IPS DF 6.9 (cell line): ENCODE measurements around the gene GUCY1A1.
"Not testable (repeated sequence)": the region's sequence is repeated elsewhere in the genome, so short reads cannot be mapped to it uniquely, and the experiment has no call there.

Experiments
- DNase-seq: peaks from one replicate; pipeline ENCODE4 v3.0.0-alpha.2; 2013; ENCODE audit warnings: low read depth, low spot score
- H3K27ac ChIP-seq: one replicate; pipeline ENCODE4 v1.5.1; 2013; ENCODE audit warnings: low read length, control low read depth
- H3K27me3 ChIP-seq: 2 replicates; pipeline ENCODE4 v1.6.1; 2013; ENCODE audit warnings: mild to moderate bottlenecking, low read length; ENCODE audit not compliant: control insufficient read depth, insufficient read depth
- H3K36me3 ChIP-seq: 2 replicates; pipeline ENCODE4 v1.6.1; 2013; ENCODE audit warnings: low read length; ENCODE audit not compliant: control insufficient read depth, insufficient read depth
- H3K4me1 ChIP-seq: 2 replicates; pipeline ENCODE4 v1.6.1; 2013; ENCODE audit warnings: low read length; ENCODE audit not compliant: control insufficient read depth, insufficient read depth
- H3K4me3 ChIP-seq: 2 replicates; pipeline ENCODE4 v1.5.1; 2013; ENCODE audit warnings: mild to moderate bottlenecking, low read length
- H3K9me3 ChIP-seq: 2 replicates; pipeline ENCODE4 v1.6.1; 2013; ENCODE audit warnings: low read length, inconsistent platforms; ENCODE audit not compliant: control insufficient read depth, insufficient read depth
- WGBS: extraction: QIAGEN DNeasy Blood & Tissue Kit; methylation state at CpG from one replicate; pipeline ENCODE4 v1.1.7; 2013; ENCODE audit warnings: mixed read lengths, missing lambda C conversion rate; ENCODE audit not compliant: insufficient read length, insufficient coverage; 5-methylcytosine and 5-hydroxymethylcytosine counted together

The GUCY1A1 gene

DNA sequence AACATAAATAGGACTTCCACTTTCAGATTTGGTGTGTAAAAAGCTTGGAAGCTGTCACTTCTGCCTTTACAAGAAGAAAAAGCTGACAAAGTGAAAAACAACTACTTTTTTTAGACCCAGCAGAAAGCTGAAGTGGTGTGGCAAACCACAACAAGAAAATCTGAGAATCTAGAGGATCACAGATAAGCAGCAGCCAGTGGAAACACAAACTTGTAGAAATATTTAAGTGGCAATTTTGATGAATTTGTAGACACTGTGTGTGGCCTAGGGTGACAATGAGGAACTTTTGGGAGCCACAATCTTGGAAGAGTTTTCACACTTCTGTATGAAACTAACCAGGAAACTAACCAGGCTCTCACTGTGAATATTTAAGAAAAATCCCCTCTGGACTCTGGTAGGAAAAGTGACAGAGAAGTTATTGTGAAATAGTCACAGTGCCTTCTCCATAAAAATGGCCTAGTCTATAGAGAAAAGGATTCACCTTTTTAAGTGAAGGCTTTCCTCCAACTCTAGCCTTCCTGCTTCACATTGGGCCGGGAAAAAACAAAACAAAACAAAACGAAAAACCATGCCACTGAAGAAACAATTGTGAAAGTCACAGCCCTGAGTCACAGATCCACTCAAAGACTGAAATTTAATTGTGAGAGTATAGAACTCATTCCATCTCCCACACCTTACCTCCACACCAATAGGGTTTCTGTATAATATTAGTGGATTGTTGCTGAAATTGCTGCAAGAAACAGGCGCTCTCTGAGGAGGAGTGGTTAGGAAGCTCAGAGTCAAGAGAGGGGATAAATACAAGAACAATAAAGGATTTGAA lies 26.7 kb upstream of the GUCY1A1 start:
- H3K27ac ChIP-seq = no peak overlapping the region
- no peaks in the 10 kb centered on the region for H3K9me3 ChIP-seq
- WGBS = no CpG with 5 or more reads among the region's 3 CpGs
- no peaks in the 10 kb centered on the region for H3K27me3 ChIP-seq
- H3K36me3 ChIP-seq = no peaks in the 10 kb centered on the region
- H3K4me1 ChIP-seq = no peaks in the 10 kb centered on the region
- no peak for DNase-seq
- H3K4me3 ChIP-seq = no peak overlapping the region

DNA sequence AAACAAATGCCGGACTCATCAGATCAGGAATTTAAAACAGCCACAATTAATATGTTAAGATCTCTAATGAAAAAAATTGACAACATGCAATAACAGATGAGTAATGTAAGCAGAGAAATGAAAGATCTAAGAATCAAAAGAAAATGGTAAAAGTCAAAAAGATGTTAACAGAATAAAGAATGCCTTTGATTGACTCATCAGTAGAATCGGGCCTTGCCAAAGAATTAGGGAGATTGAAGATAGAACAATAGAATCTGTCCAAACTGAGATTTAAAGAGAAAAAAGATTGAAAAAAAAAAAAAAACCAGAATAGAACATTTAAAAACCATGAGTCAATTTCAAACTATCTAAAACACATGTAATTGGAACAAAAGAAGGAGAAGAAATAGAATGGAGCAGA lies 25.9 kb upstream of the GUCY1A1 start:
- no peak overlapping the region for H3K27ac ChIP-seq
- no CpG with 5 or more reads among the region's 2 CpGs for WGBS

DNA sequence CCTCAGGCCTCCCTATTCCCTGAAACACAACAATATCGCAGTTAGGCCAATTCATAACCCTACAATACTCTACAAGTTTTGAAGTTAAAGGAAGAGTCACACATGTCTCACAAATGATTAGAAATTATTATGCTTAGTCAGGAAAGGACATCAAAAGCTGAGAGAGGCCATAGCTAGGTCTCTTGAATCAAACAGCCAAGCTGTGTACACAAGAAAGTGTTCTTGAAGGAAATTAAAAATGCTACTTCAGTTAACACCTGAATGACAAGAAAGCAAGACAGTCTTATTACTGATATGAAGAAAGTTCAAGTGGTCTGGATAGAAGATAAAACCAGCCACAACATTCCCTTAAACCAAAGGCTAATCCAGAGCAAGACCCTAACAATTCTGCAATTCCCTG lies 23.6 kb upstream of the GUCY1A1 start:
- no peaks in the 10 kb centered on the region for H3K4me1 ChIP-seq
- H3K27ac ChIP-seq = no peak overlapping the region
- H3K36me3 ChIP-seq = no peaks in the 10 kb centered on the region
- no peaks in the 10 kb centered on the region for H3K27me3 ChIP-seq
- H3K4me3 ChIP-seq = no peak overlapping the region
- H3K9me3 ChIP-seq = no peaks in the 10 kb centered on the region
- DNase-seq = no peak
- WGBS = no CpG with 5 or more reads among the region's 1 CpG

More for the DNA sequence above, 25.9 kb upstream of the GUCY1A1 start:
- Histone ChIP-seq H3K36me3 (no peaks in the 10 kb centered on the region), H3K9me3 (no peaks in the 10 kb centered on the region), H3K27me3 (no peaks in the 10 kb centered on the region), H3K4me3 (no peak overlapping the region), H3K4me1 (no peaks in the 10 kb centered on the region)
- no peak for DNase-seq

DNA sequence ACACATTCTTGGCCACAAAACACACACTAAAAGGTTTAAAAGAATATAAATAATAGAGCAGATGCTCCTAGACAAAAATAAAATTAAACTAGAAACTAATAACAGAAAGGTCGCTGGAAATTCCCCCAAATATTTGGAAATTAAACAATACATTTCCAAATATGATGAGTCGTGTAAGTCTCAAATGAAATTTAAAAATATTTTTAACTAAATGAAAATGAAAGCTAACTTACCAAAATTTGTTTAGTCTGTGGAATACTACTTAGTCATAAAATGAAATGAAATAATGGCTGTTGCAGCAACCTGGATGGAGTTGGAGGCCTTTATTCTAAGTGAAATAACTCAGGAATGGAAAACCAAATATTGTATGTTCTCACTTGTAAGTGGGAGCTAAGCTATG lies 20.6 kb upstream of the GUCY1A1 start:
- no peaks in the 10 kb centered on the region for H3K9me3 ChIP-seq
- no peaks in the 10 kb centered on the region for H3K4me1 ChIP-seq
- no CpG with 5 or more reads among the region's 2 CpGs for WGBS
- H3K36me3 ChIP-seq = no peaks in the 10 kb centered on the region
- no peak overlapping the region for H3K27ac ChIP-seq
- no peak overlapping the region for H3K4me3 ChIP-seq
- no peaks in the 10 kb centered on the region for H3K27me3 ChIP-seq
- DNase-seq = no peak

DNA sequence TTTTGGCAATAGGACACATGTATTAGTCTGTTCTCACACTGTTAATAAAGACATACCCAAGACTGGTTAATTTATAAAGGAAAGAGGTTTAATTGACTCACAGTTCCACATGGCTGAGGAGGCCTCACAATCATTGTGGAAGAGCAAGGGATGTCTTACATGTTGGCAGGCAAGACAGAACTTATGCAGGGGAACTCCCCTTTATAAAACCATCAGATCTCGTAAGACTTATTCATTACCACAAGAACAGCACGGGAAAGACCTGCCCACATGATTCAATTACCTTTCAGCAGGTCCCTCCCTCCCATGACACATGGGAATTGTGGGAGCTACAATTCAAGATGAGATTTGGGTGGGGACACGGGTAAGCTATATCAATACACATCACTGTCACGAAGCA lies 15.9 kb upstream of the GUCY1A1 start:
- not testable (repeated sequence) for H3K36me3 ChIP-seq, H3K27me3 ChIP-seq, H3K4me1 ChIP-seq, H3K4me3 ChIP-seq, H3K9me3 ChIP-seq, H3K27ac ChIP-seq, DNase-seq
- WGBS = no CpG with 5 or more reads among the region's 4 CpGs

DNA sequence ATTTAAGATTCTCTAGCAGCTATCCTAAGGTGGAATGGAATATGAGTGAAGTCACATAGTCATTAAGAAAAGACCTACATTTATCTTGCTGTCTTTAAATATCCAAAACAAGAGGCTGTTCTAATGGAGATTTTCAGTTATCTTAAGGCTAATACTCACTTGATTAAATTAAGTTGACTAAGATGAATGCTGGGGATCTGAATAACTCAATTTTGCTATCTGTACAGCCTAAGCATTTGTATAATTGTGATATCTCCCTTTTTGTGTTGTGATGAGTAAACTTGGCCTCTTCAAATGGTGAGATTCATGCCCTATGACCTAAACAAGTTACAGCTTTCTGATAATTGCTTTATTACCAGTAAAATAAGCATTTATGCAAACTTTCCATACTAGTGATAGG lies 13.6 kb upstream of the GUCY1A1 start:
- H3K9me3 ChIP-seq = no peaks in the 10 kb centered on the region
- no peak overlapping the region for H3K4me3 ChIP-seq
- no peaks in the 10 kb centered on the region for H3K4me1 ChIP-seq
- no peak for DNase-seq
- no peak overlapping the region for H3K27ac ChIP-seq
- H3K36me3 ChIP-seq = no peaks in the 10 kb centered on the region
- H3K27me3 ChIP-seq = no peaks in the 10 kb centered on the region

DNA sequence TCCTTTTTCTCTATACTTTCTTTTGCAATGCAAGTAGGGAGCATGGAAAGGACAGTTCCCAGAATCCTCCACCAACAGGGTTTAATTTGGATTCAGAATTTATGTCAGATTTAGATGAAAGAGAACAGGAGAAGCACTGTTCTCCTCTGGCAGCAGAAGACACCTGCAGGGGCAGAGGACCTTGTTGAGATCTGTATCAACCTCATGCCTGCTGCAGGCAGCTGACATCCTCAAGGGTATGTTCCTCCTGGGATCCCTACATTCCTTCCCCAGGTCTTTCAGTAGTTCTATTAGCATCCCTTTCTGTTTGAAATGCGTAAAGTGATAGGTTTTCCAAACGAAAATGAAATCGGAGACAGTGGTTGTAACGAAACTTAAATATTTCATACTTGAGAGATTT lies 10.6 kb upstream of the GUCY1A1 start:
- Histone ChIP-seq H3K9me3 (no peaks in the 10 kb centered on the region), H3K4me3 (no peak overlapping the region), H3K36me3 (no peaks in the 10 kb centered on the region), H3K27me3 (no peaks in the 10 kb centered on the region), H3K4me1 (no peaks in the 10 kb centered on the region), H3K27ac (no peak overlapping the region)
- no CpG with 5 or more reads among the region's 4 CpGs for WGBS
- no peak for DNase-seq

DNA sequence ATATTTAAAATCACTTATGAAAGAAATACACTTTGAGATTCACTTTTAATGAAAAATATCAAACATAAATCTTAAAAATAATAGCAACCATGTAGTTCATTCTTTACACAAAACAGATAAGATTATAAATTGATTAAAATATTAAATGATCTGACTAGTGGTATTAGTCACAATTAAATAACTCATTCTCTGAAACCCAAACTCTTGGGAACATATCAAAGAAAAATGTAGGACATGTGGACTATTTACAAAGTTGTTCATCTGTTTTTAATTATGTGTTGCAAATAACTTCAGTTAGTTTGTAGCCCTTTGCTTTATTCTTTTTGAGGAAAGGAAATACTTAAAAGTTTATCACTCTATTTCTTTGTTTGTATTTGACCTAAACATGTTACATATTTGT lies 9.5 kb upstream of the GUCY1A1 start:
- H3K9me3 ChIP-seq = no peaks in the 10 kb centered on the region
- H3K4me1 ChIP-seq = no peaks in the 10 kb centered on the region
- H3K36me3 ChIP-seq = no peaks in the 10 kb centered on the region
- H3K27ac ChIP-seq = no peak overlapping the region
- DNase-seq = no peak
- H3K4me3 ChIP-seq = no peak overlapping the region
- no peaks in the 10 kb centered on the region for H3K27me3 ChIP-seq

DNA sequence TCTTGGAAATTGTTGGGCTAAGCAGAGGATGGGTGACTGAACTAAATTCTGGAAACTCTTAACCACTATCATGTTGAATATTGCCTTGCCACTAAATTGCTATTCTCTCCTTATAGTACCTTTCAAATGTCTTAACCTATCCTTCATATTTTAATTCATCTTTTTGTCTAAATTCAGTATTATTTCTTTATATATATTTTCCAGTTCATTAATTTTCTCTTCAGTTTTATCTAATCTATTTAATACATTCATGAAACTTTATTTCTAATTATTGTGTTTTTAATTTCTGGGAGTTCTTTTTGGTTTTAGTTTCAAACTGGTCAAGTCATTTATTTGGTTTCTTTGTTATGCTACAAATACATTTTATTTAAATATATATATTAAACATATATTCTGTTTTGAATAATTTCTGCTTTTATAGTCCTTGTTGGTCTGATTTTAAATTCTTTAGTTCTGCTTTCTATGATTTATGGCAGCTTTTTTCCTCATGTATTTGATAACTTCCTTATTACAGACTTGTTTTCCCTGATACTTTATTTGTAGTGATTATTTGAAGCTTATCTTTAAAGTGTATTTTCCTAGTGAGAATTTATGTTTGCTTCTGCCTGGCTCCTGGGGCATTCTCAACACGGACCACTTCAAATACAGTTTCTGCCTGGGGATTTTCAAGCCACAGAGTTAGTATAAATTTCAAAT lies 8.5 kb upstream of the GUCY1A1 start:
- Histone ChIP-seq H3K4me3 (no peak overlapping the region), H3K27ac (no peak overlapping the region), H3K4me1 (no peaks in the 10 kb centered on the region), H3K27me3 (no peaks in the 10 kb centered on the region), H3K9me3 (no peaks in the 10 kb centered on the region), H3K36me3 (no peaks in the 10 kb centered on the region)
- DNase-seq = no peak
- WGBS = no CpG with 5 or more reads among the region's 1 CpG

DNA sequence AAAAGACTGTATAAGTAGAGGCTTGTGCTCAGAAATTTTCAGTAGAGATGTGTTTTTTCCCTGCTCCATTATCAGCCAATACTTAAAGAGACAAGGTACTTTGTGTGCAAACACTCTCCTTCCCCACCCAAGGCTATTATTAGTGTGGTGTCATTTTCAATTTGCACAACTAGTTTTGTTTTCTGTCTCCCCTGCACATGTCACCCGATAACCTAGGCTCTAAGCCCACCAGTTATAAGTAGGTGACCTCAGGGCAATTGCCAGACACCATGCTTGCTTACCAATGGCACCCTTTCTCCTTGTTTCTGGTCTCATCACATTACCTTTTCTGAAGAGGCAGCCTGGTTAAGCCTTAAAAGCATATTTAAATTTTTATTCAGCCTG lies 8.0 kb upstream of the GUCY1A1 start:
- no peak overlapping the region for H3K4me3 ChIP-seq
- no peak for DNase-seq
- H3K36me3 ChIP-seq = no peaks in the 10 kb centered on the region
- no peak overlapping the region for H3K27ac ChIP-seq
- no peaks in the 10 kb centered on the region for H3K9me3 ChIP-seq
- H3K27me3 ChIP-seq = peaks cover under 1% of the 10 kb centered on the region; the same call in 1 of the 2 replicates
- WGBS = no CpG with 5 or more reads among the region's 1 CpG
- H3K4me1 ChIP-seq = no peaks in the 10 kb centered on the region

DNA sequence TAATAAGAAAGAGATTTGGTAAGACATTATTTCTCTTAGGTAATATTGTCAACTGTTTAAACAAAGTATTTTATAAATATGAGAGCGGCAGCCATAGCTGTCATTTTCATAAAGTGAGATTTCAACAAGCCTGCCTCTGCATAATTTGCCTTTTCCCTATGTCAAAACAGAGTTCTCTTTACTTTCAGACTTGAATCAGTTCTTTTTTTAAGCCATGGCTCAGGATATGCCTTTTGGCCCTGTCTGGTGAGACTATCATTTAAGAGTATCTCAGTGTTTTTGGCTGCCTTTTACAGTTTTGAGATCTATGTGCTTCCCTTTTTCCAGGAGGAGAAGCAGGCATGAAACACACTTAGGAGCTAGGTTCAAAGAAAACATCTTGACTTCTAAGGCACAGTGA lies 7.5 kb upstream of the GUCY1A1 start:
- no CpG with 5 or more reads among the region's 1 CpG for WGBS
- Histone ChIP-seq H3K27me3 (peaks cover 2% of the 10 kb centered on the region; the same call in 1 of the 2 replicates), H3K9me3 (no peaks in the 10 kb centered on the region), H3K4me1 (no peaks in the 10 kb centered on the region), H3K4me3 (no peak overlapping the region), H3K27ac (no peak overlapping the region), H3K36me3 (no peaks in the 10 kb centered on the region)
- DNase-seq = no peak
